Hypothalamus (tissue), 51 donors: ENCODE measurements around the gene QTRT2.

ENCODE experiments used
- DNase-seq, 51 donors: peaks; one replicate each; lab custom pipeline; 2025; lab: John Stamatoyannopoulos, UW

Gene QTRT2

GRCh38 chr3:114076711-114077110, 20.2 kb downstream of the QTRT2 start:
- DNase-seq, result no peak

GRCh38 chr3:114078126-114078525, 21.6 kb downstream of the QTRT2 start:
- no peak for DNase-seq

DNA sequence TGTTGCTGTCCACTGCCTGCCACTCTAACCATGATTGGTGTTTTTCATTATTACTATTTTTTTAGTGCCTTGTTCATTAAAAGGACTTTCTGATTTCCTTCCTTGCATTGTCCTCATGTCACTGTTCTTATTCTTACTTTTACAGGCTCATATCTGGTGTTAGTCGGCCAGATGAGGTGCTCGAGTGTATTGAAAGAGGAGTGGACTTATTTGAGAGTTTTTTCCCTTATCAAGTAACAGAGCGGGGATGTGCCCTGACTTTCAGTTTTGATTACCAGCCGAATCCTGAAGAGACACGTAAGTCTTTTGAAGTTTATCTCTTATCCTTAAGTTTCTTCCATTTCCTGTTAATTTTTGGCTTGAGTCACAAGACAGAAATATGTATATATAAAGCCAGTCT, 23.2 kb downstream of the QTRT2 start:
- no peak for DNase-seq

- no peak for DNase-seq
Measured at GRCh38 chr3:114080201-114080600, 23.7 kb downstream of the QTRT2 start.

GRCh38 chr3:114081037-114081436, 24.5 kb downstream of the QTRT2 start:
- DNase-seq, result no peak

- no peak for DNase-seq
Measured at GRCh38 chr3:114083112-114083511, 26.6 kb downstream of the QTRT2 start.

- no peak for DNase-seq
Measured at GRCh38 chr3:114086356-114086755, 29.8 kb downstream of the QTRT2 start.

DNA sequence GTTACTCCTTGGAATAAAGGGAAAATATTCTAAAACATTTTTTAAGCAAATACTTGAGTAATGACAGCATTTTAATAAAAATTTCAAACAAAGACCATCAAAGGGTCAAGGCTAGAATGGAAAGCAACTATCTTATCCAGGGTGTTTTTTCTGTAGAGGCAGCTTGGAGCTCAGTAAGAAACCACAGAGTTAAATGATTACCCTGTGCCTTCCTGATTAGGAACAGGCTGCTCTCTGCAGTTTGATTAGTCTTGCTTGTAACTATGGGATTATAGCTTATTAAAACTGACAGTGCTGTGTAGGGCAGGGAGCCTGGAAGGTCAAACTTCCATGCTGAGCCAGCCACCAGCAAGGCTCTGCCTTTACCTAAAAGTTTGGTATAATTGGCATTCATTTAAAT, 33.1 kb downstream of the QTRT2 start:
- DNase-seq, result no peak

GRCh38 chr3:114092151-114093015, 35.8 kb downstream of the QTRT2 start:
- no peak for DNase-seq

GRCh38 chr3:114093016-114093380, 36.5 kb downstream of the QTRT2 start:
- DNase-seq, result no peak

GRCh38 chr3:114093596-114093995, 37.1 kb downstream of the QTRT2 start:
- DNase-seq, result peak in 3 of 51 donors; percentile 1 to 6 (median 4)

GRCh38 chr3:114095796-114096195, 39.3 kb downstream of the QTRT2 start:
- DNase-seq, result no peak

DNA sequence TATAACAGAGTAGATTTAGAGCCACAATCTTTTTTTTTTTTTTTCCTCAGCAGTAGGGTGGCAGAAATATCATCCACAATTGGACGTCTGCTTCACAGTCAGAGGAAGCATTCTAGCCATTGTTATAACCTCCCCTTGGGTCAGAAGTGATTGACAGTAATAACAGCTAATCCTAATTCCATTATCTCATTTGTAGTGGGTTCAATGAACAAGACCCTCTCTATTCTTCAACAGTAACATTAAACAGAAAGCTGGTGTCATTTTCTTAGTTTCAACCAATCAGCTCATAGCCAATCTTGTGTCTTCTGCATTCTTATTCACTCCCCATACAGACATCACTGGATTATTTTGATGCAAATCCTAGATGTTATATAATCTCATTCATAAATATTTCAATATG, 44.6 kb downstream of the QTRT2 start:
- DNase-seq, result no peak

DNA sequence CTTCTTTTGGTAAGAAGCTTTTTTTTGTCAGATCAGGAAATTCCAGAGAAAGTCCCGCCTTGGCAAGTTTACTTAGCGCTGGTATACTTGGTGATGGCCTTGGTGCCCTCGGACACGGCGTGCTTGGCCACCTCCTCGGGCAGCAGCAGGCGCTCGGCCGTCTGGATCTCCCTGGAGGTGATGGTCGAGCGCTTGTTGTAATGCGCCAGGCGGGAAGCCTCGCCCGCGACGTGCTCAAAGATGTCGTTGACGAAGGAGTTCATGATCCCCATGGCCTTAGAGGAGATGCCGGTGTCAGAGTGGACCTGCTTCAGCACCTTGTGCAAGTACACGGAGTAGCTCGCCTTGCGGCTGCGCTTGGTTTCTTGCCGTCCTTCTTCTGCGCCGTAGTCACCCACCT, 46.6 kb downstream of the QTRT2 start:
- no peak for DNase-seq

DNA sequence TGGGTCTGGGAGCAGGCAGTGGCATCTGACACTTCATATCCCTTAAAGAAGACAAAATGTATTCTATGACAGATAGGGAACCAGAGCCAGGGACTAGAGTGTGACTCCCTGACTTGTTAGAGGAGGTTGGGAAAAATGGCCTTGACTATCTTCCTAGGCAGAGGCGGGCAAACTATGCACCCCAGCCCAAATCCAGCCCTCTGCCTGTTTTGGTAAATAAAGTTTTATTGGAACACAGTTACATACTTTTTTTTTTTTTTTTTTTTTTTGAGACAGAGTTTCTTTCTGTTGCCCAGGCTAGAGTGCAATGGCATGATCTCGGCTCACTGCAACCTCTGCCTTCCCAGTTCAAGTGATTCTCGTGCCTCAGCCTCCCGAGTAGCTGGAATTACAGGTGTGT, 47.3 kb downstream of the QTRT2 start:
- DNase-seq, result no peak

GRCh38 chr3:114104414-114104813, 47.9 kb downstream of the QTRT2 start:
- no peak for DNase-seq

- DNase-seq, result no peak
Measured at GRCh38 chr3:114108137-114108536, 51.6 kb downstream of the QTRT2 start.

DNA sequence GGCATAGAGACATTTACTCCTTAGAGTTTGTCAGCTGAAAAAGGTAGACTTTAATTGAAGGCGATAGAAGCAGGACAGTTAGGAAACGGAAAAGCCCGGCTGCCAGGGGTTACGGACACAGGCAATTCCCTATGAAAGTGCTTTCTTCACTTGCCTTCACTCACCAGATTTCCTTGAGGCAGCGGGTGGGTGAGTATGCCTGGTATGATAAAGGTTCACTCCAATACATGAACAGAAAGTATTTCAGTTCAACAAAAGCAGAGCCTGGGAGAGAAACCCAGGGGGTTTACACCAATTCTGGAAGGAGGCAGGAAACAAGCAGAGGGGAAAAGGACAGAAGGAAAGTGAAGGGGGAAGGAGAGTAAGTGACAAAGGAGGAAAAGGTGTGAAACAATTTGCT, 53.9 kb downstream of the QTRT2 start:
- no peak for DNase-seq

GRCh38 chr3:114111060-114111770, 54.7 kb downstream of the QTRT2 start:
- peak in 1 of 51 donors; percentile 33 for DNase-seq

- no peak for DNase-seq
Measured at GRCh38 chr3:114112696-114113095, 56.2 kb downstream of the QTRT2 start.

GRCh38 chr3:114114719-114115118, 58.2 kb downstream of the QTRT2 start:
- no peak for DNase-seq

- DNase-seq, result no peak
Measured at GRCh38 chr3:114115143-114115542, 58.6 kb downstream of the QTRT2 start.
